ENCODE measurements around the gene YIPF1.

GRCh38 chr1:53895421-53895820 is 5.8 kb upstream of the YIPF1 start:
- TF ChIP-seq POLR2AphosphoS5 (IDR thresholded peaks at IDR 0.05; ENCODE audit: low read depth, low read length) (no peak), POLR2A (IDR thresholded peaks at IDR 0.05; ENCODE audit: low read depth, low read length) (no peak), TAF1 (IDR thresholded peaks at IDR 0.05; ENCODE audit: borderline replicate concordance, low read depth, low read length) (no peak)

All from GM12892 (cell line).